ENCODE results near the gene DGKG. TPM values are rescaled to one million over a fixed set of nuclear protein-coding genes. Genes with fewer than 3 reads are reported as not detected.
A peak's percentile ranks its signal among the peaks of the same experiment; 100 is the strongest.

DGKG gene
- total RNA-seq (2021) = 35.1 and 45.2 TPM in 2 replicates
- Bru-seq, nascent RNA = percentile 71 among the genes with signal in this experiment
- percentile 63 among the genes with signal in this experiment for BruChase-seq, experiment 1, labeled RNA remaining after a 2-hour chase
- percentile 60 among the genes with signal in this experiment for BruChase-seq, experiment 2, labeled RNA remaining after a 6-hour chase
- long read RNA-seq, transcript DGKG-211 (6 exons, 609 nt) = major isoform, 29 of 64 reads
- long read RNA-seq, partial matches to known transcripts = 8 of 64 reads
- long read RNA-seq, other reads (novel, unspliced or antisense) = 27 of 64 reads

- ChIA-PET POLR2A (ENCODE audit: low non-redundant PET) (no interaction called here), CTCF (no interaction called here)
- no peaks in the 10 kb centered on the region for H3K9me3 ChIP-seq (ENCODE audit: low read depth, low read length, poor library complexity, severe bottlenecking)
- H3K36me3 ChIP-seq (ENCODE audit: insufficient read depth, low read length, poor library complexity, severe bottlenecking) = no peaks in the 10 kb centered on the region
- peaks cover 12% of the 10 kb centered on the region for H3K4me1 ChIP-seq (ENCODE audit: insufficient read depth, low read length, poor library complexity, severe bottlenecking)
- no peak within 1 kb of the TSS for H3K4me3 ChIP-seq (ENCODE audit: low read depth, low read length, poor library complexity, severe bottlenecking)
- DNase-seq (ENCODE audit: low spot score) = peak; percentile 18
- peaks cover 87% of the 10 kb centered on the region for H3K27me3 ChIP-seq (replicated peaks; ENCODE audit: insufficient read depth, low read depth, low read length, poor library complexity)
- no peak within 1 kb of the TSS for H3K27ac ChIP-seq (ENCODE audit: low read depth, low read length, poor library complexity, severe bottlenecking)
- no TSS peak for BruUV-seq (replicated peaks)
- TF ChIP-seq EZH2 (IDR thresholded peaks at IDR 0.05; ENCODE audit: borderline replicate concordance, low read depth, low read length, poor library complexity, severe bottlenecking) (peak; percentile 45), CTCF (conservative IDR thresholded peaks at IDR 0.05; ENCODE audit: low read depth, low read length) (no peak)
- intact Hi-C loops (cut with micrococcal nuclease; ENCODE audit: unreplicated experiment) = no loop called here
Observed at GRCh38 chr3:186361762-186362536, at the start of gene DGKG. TSS of gene DGKG (minus strand) at chr3:186362234. CDS start at chr3:186320459, 41,775 bp downstream.

GRCh38 chr3:186411089-186411488, 49.1 kb upstream of the DGKG start:
- Histone ChIP-seq H3K27ac (ENCODE audit: low read depth, low read length, poor library complexity, severe bottlenecking) (no peak overlapping the region), H3K4me1 (ENCODE audit: insufficient read depth, low read length, poor library complexity, severe bottlenecking) (peaks cover 14% of the 10 kb centered on the region), H3K9me3 (ENCODE audit: low read depth, low read length, poor library complexity, severe bottlenecking) (no peaks in the 10 kb centered on the region), H3K36me3 (ENCODE audit: insufficient read depth, low read length, poor library complexity, severe bottlenecking) (no peaks in the 10 kb centered on the region), H3K27me3 (replicated peaks; ENCODE audit: insufficient read depth, low read depth, low read length, poor library complexity) (no peaks in the 10 kb centered on the region), H3K4me3 (ENCODE audit: low read depth, low read length, poor library complexity, severe bottlenecking) (no peak overlapping the region)
- intact Hi-C loops (cut with micrococcal nuclease; ENCODE audit: unreplicated experiment) = no loop called here
- POLR2A ChIA-PET (ENCODE audit: low non-redundant PET) = no interaction called here
- BruUV-seq (replicated peaks) = no TSS peak
- no peak for DNase-seq (ENCODE audit: low spot score)
- TF ChIP-seq EZH2 (IDR thresholded peaks at IDR 0.05; ENCODE audit: borderline replicate concordance, low read depth, low read length, poor library complexity, severe bottlenecking) = no peak
- TF ChIP-seq CTCF (conservative IDR thresholded peaks at IDR 0.05; ENCODE audit: low read depth, low read length) = no peak
- CTCF ChIA-PET = no interaction called here

GRCh38 chr3:186406669-186407635, 44.9 kb upstream of the DGKG start:
- H3K27ac ChIP-seq (ENCODE audit: low read depth, low read length, poor library complexity, severe bottlenecking) = no peak overlapping the region
- no TSS peak for BruUV-seq (replicated peaks)
- H3K27me3 ChIP-seq (replicated peaks; ENCODE audit: insufficient read depth, low read depth, low read length, poor library complexity) = no peaks in the 10 kb centered on the region
- DNase-seq (ENCODE audit: low spot score) = no peak
- intact Hi-C loops (cut with micrococcal nuclease; ENCODE audit: unreplicated experiment) = no loop called here
- no peaks in the 10 kb centered on the region for H3K36me3 ChIP-seq (ENCODE audit: insufficient read depth, low read length, poor library complexity, severe bottlenecking)
- H3K4me3 ChIP-seq (ENCODE audit: low read depth, low read length, poor library complexity, severe bottlenecking) = no peak overlapping the region
- CTCF ChIA-PET = no interaction called here
- no peaks in the 10 kb centered on the region for H3K9me3 ChIP-seq (ENCODE audit: low read depth, low read length, poor library complexity, severe bottlenecking)
- POLR2A ChIA-PET (ENCODE audit: low non-redundant PET) = no interaction called here
- H3K4me1 ChIP-seq (ENCODE audit: insufficient read depth, low read length, poor library complexity, severe bottlenecking) = no peaks in the 10 kb centered on the region
- TF ChIP-seq EZH2 (IDR thresholded peaks at IDR 0.05; ENCODE audit: borderline replicate concordance, low read depth, low read length, poor library complexity, severe bottlenecking) = no peak
- no peak for TF ChIP-seq CTCF (conservative IDR thresholded peaks at IDR 0.05; ENCODE audit: low read depth, low read length)

Data from A673 (cell line).